ENCODE measurements around the gene EPB41L4A.

- TF ChIP-seq RAD21 (IDR thresholded peaks at IDR 0.05; ENCODE audit: low read depth) (no peak), TAF1 (IDR thresholded peaks at IDR 0.05; ENCODE audit: low read depth) (no peak), CREB1 (IDR thresholded peaks at IDR 0.05; ENCODE audit: low read depth) (no peak), REST (IDR thresholded peaks at IDR 0.05; ENCODE audit: low read depth) (no peak), EP300 (IDR thresholded peaks at IDR 0.05; ENCODE audit: borderline replicate concordance) (no peak), FOXM1 (IDR thresholded peaks at IDR 0.05; ENCODE audit: borderline replicate concordance, low read depth) (no peak), YY1 (IDR thresholded peaks at IDR 0.05; ENCODE audit: low read depth) (no peak), MAX (IDR thresholded peaks at IDR 0.05) (no peak), CEBPB (IDR thresholded peaks at IDR 0.05) (no peak), TCF12 (IDR thresholded peaks at IDR 0.05; ENCODE audit: low read depth) (no peak), ZBTB7A (IDR thresholded peaks at IDR 0.05; ENCODE audit: low read depth) (no peak), EGR1 (IDR thresholded peaks at IDR 0.05) (no peak), TEAD4 (IDR thresholded peaks at IDR 0.05) (no peak)
These were observed 292.1 kb downstream of the EPB41L4A start for GRCh38 chr5:112126982-112127381.

Data from Ishikawa (cell line).